Fibroblast of lung (primary cell): Measurements from ENCODE around the gene SDHAF1. TPM values are rescaled to one million over a fixed set of nuclear protein-coding genes. Genes with fewer than 3 reads are reported as not detected.

Experiments
- DNase-seq, 2 donors: peaks; one replicate each; pipeline versions ENCODE4 v3.0.0 to v3.0.0-alpha.2; 2010; ENCODE audit warnings: low read depth in 2 of 2
- H2AFZ ChIP-seq: 2 replicates; pipeline ENCODE4 v1.5.1; 2012; ENCODE audit warnings: low read length, control low read depth, inconsistent platforms
- H3K27ac ChIP-seq: 2 replicates; pipeline ENCODE4 v1.5.1; 2011; ENCODE audit warnings: low read length, control low read depth; ENCODE audit not compliant: insufficient read depth
- H3K27me3 ChIP-seq: 2 replicates; pipeline ENCODE4 v1.5.1; 2011; ENCODE audit warnings: mild to moderate bottlenecking, low read length; ENCODE audit not compliant: control insufficient read depth, insufficient read depth
- H3K36me3 ChIP-seq: 2 replicates; pipeline ENCODE4 v1.5.1; 2011; ENCODE audit warnings: low read length; ENCODE audit not compliant: control insufficient read depth, insufficient read depth
- H3K4me1 ChIP-seq: 2 replicates; pipeline ENCODE4 v1.5.1; 2011; ENCODE audit warnings: low read length; ENCODE audit not compliant: control insufficient read depth, insufficient read depth; ENCODE audit errors: extremely low read depth
- H3K4me2 ChIP-seq: 2 replicates; pipeline ENCODE4 v1.5.1; 2011; ENCODE audit warnings: low read length, control low read depth; ENCODE audit not compliant: insufficient read depth; ENCODE audit errors: extremely low read depth
- H3K4me3 ChIP-seq, 4 experiments: fragments of 200-600 bp in 1 of 4; sonication (generic) in 1 of 4; replicated peaks in 1 of 4; 2 replicates each; pipeline ENCODE4 v1.5.1; 2011 to 2016; ENCODE audit warnings: low read length in 4 of 4, low read depth in 3 of 4, mild to moderate bottlenecking in 3 of 4, control low read depth in 2 of 4, inconsistent platforms in 1 of 4, mixed read lengths in 1 of 4; ENCODE audit not compliant: insufficient read depth in 1 of 4; ENCODE audit errors: control extremely low read depth in 1 of 4
- H3K79me2 ChIP-seq: 2 replicates; pipeline ENCODE4 v1.5.1; 2012; ENCODE audit warnings: mild to moderate bottlenecking, low read length, inconsistent platforms; ENCODE audit not compliant: control insufficient read depth, insufficient read depth
- H3K9ac ChIP-seq: 2 replicates; pipeline ENCODE4 v1.5.1; 2011; ENCODE audit warnings: mild to moderate bottlenecking, low read length, control low read depth; ENCODE audit not compliant: insufficient read depth
- H3K9me3 ChIP-seq: 2 replicates; pipeline ENCODE4 v1.5.1; 2012; ENCODE audit warnings: low read depth, low read length; ENCODE audit not compliant: control insufficient read depth, insufficient read depth
- H4K20me1 ChIP-seq: 2 replicates; pipeline ENCODE4 v1.5.1; 2011; ENCODE audit warnings: low read length; ENCODE audit not compliant: control insufficient read depth, insufficient read depth; ENCODE audit errors: extremely low read depth
- EZH2 ChIP-seq: IDR thresholded peaks from 2 replicates; pipeline ENCODE4 v1.5.1; 2012; ENCODE audit warnings: low read length, control low read depth, mild to moderate bottlenecking; ENCODE audit errors: missing control alignments
- polyA plus RNA-seq, 2 donors: library from polyadenylated mRNA; depleted of rRNA in 1 of 2; stranded (reverse) in 1 of 2; unstranded in 1 of 2; fragments of >200 nt; gene quantifications; 2 replicates each; pipeline ENCODE4 v1.2.1, GENCODE V29; 2011 to 2012; ENCODE audit warnings: missing spikeins in 1 of 2
- total RNA-seq: library from RNA; depleted of rRNA; stranded (reverse); fragments of >200 nt; gene quantifications from 2 replicates; pipeline ENCODE4 v1.2.1, GENCODE V29; 2014
- TF ChIP-seq, protein P1 (sequence below), 2 donors: IDR thresholded peaks in 1 of 2; conservative IDR thresholded peaks in 1 of 2; 1 replicate in 1 of 2; 2 replicates in 1 of 2; pipeline ENCODE4 v1.5.1; 2011 to 2012; ENCODE audit warnings: low read length in 2 of 2, control low read depth in 1 of 2, inconsistent platforms in 1 of 2, low read depth in 1 of 2, mild to moderate bottlenecking in 1 of 2

Gene SDHAF1
- total and polyA plus RNA-seq, 2 donors (not counting 1 experiment from before 2014, with no cell fraction given), result 6.4 to 7.8 TPM

DNA sequence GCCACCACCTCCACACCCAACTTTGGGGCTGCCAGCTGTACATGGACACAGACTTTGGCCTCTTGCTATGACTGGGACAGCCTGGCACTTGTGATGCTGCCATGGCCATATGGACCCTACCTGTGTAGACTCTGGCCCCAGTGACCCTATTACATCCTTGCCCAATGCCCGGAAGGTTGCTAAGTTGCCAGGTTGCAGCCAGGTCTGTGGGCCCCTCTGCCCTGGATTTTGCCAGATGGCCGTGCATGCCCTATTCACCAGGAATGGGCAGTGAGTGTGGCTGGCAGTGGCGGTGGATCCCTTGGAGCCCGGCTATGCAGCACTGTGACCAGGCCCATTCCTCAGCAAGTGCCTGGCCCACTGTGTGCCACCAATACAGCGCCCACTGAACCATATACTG, 8.9 kb upstream of the SDHAF1 start:
- H3K27me3 ChIP-seq, result peaks cover 14% of the 10 kb centered on the region
- no peak for DNase-seq
- TF ChIP-seq EZH2, result no peak
- TF ChIP-seq, protein P1, sequence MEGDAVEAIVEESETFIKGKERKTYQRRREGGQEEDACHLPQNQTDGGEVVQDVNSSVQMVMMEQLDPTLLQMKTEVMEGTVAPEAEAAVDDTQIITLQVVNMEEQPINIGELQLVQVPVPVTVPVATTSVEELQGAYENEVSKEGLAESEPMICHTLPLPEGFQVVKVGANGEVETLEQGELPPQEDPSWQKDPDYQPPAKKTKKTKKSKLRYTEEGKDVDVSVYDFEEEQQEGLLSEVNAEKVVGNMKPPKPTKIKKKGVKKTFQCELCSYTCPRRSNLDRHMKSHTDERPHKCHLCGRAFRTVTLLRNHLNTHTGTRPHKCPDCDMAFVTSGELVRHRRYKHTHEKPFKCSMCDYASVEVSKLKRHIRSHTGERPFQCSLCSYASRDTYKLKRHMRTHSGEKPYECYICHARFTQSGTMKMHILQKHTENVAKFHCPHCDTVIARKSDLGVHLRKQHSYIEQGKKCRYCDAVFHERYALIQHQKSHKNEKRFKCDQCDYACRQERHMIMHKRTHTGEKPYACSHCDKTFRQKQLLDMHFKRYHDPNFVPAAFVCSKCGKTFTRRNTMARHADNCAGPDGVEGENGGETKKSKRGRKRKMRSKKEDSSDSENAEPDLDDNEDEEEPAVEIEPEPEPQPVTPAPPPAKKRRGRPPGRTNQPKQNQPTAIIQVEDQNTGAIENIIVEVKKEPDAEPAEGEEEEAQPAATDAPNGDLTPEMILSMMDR (conservative IDR thresholded peaks at IDR 0.05 in 1 of 2, IDR thresholded peaks at IDR 0.05 in 1 of 2; ENCODE audit: low read depth in 1 of 2, low read length in 2 of 2), result no peak

DNA sequence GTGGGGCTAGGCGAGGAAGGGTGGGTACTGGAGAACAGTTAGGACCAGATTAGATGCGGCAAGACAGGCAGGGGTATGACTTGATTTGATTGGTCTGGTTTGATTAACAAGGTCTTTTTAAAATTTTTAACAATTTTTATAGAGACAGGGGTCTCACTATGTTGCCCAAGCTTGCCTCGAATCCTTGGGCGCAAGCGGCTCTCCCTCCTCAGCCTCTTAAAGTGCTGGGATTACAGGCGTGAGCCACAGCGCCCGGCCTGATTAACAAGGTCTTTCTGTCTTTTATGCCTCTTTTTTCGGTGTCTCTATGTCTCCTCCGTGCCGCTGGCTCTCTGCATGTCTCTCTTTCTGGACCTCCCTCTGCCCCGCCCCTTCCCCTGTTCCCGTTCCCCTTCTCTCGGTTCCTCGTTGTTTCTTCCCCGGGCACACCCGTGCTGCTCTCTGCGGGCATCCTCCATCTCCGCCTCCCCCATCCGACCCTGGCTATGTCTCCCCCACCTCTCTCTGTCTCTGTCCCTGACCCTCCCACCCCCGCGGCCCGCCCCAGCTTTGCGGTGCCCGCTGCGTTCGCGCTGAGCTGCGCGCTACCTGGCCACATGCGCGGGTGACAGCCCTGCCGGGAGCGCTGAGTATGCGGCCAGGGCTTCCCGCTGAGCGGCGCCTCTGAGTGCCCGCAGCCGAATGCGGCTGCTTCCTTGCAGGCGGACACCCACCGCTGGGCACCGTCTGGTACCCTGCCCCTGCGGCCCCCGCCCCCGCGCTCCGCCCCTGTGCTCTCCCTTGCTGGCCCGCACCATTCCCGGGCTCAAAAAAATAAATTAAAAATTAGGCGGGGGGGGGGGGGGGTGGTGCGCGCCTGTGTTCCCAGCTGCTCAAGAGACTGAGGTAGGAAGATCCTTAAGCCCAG, 8.1 kb upstream of the SDHAF1 start:
- H3K4me2 ChIP-seq, result no peak overlapping the region
- H3K4me1 ChIP-seq, result no peaks in the 10 kb centered on the region
- H3K9ac ChIP-seq, result no peak overlapping the region
- no peaks in the 10 kb centered on the region for H4K20me1 ChIP-seq
- H3K27ac ChIP-seq, result no peak overlapping the region
- H3K4me3 ChIP-seq, result peak overlapping the region in 1 of 4 experiments; percentile 20
- TF ChIP-seq EZH2, result peak; percentile 61
- TF ChIP-seq, protein P1 (conservative IDR thresholded peaks at IDR 0.05 in 1 of 2, IDR thresholded peaks at IDR 0.05 in 1 of 2; ENCODE audit: low read depth in 1 of 2, low read length in 2 of 2), result no peak
- no peaks in the 10 kb centered on the region for H3K79me2 ChIP-seq
- H2AFZ ChIP-seq, result no peak overlapping the region
- peaks cover 14% of the 10 kb centered on the region for H3K27me3 ChIP-seq
- no peaks in the 10 kb centered on the region for H3K9me3 ChIP-seq
- no peaks in the 10 kb centered on the region for H3K36me3 ChIP-seq
- no peak for DNase-seq

More for the DNA sequence above, 8.9 kb upstream of the SDHAF1 start:
- Histone ChIP-seq H2AFZ (no peak overlapping the region), H3K4me3 (no peak overlapping the region), H3K9ac (no peak overlapping the region), H3K79me2 (no peaks in the 10 kb centered on the region), H3K4me2 (no peak overlapping the region), H3K4me1 (no peaks in the 10 kb centered on the region), H4K20me1 (no peaks in the 10 kb centered on the region), H3K36me3 (no peaks in the 10 kb centered on the region), H3K9me3 (no peaks in the 10 kb centered on the region), H3K27ac (no peak overlapping the region)

DNA sequence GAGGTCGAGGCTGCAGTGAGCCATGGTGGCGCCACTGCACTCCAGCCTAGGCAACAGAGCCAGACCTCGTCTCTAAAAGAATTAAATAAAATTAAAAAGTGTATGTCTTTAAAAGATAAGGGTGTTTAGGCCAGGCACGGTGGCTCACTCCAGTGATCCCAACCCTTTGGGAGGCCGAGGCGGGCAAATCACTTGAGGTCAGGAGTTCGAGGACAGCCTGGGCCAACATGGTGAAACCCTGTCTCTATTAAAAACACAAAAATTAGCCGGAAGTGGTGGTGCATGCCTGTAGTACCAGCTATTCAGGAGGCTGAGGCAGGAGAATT, 7.5 kb upstream of the SDHAF1 start:
- H3K36me3 ChIP-seq, result no peaks in the 10 kb centered on the region
- H3K4me2 ChIP-seq, result no peak overlapping the region
- DNase-seq, result no peak

More for the DNA sequence above, 7.5 kb upstream of the SDHAF1 start:
- Histone ChIP-seq H4K20me1 (no peaks in the 10 kb centered on the region), H3K27ac (no peak overlapping the region), H2AFZ (no peak overlapping the region), H3K79me2 (no peaks in the 10 kb centered on the region), H3K4me3 (no peak overlapping the region), H3K9ac (no peak overlapping the region), H3K4me1 (no peaks in the 10 kb centered on the region), H3K27me3 (peaks cover 14% of the 10 kb centered on the region), H3K9me3 (no peaks in the 10 kb centered on the region)
- TF ChIP-seq EZH2, result no peak
- TF ChIP-seq, protein P1 (conservative IDR thresholded peaks at IDR 0.05 in 1 of 2, IDR thresholded peaks at IDR 0.05 in 1 of 2; ENCODE audit: low read depth in 1 of 2, low read length in 2 of 2), result no peak
